Cardiac muscle cell (in vitro differentiated cells and primary cell): ENCODE results near the gene AGRN. TPM values are rescaled to one million over a fixed set of nuclear protein-coding genes. Genes with fewer than 3 reads are reported as not detected.
"Not testable (repeated sequence)": the region's sequence is repeated elsewhere in the genome, so short reads cannot be mapped to it uniquely, and the experiment has no call there.

Experiments
- DNase-seq, 2 donors: peaks; one replicate each; pipeline versions ENCODE4 v3.0.0 to v3.0.0-alpha.2; 2010 to 2017; ENCODE audit warnings: low read depth in 1 of 2, low spot score in 1 of 2
- H3K27ac ChIP-seq: fragments of 200-600 bp; sonication (generic); 2 replicates; pipeline ENCODE4 v1.5.1; 2016
- H3K27me3 ChIP-seq: fragments of 200-600 bp; sonication (generic); 2 replicates; pipeline ENCODE4 v1.6.0; 2016; ENCODE audit warnings: control low read depth
- H3K36me3 ChIP-seq: fragments of 200-600 bp; sonication (generic); 2 replicates; pipeline ENCODE4 v1.5.1; 2016; ENCODE audit warnings: control low read depth
- H3K4me1 ChIP-seq: fragments of 200-600 bp; sonication (generic); 2 replicates; pipeline ENCODE4 v1.8.1; 2017; ENCODE audit warnings: low read depth, mild to moderate bottlenecking, mixed run types
- H3K4me3 ChIP-seq: fragments of 200-600 bp; sonication (generic); 2 replicates; pipeline ENCODE4 v1.5.1; 2016; ENCODE audit warnings: mild to moderate bottlenecking
- H3K9me3 ChIP-seq: fragments of 200-600 bp; sonication (generic); 2 replicates; pipeline ENCODE4 v1.5.1; 2017; ENCODE audit warnings: low read depth, mild to moderate bottlenecking, control low read depth
- CTCF ChIP-seq: IDR thresholded peaks from 2 replicates; pipeline ENCODE4 v1.5.1; 2012; ENCODE audit warnings: low read depth, mild to moderate bottlenecking, low read length
- polyA plus RNA-seq: library from polyadenylated mRNA; unstranded; fragments of >200 nt; fragmentation: Nextera tagmentation; extraction: Ambion mirVana; gene quantifications from 2 replicates; pipeline ENCODE4 v1.2.1, GENCODE V29; 2016
- total RNA-seq: library from RNA; depleted of rRNA; stranded (reverse); fragments of >200 nt; gene quantifications from 2 replicates; pipeline ENCODE4 v1.2.3, GENCODE V29; 2016

AGRN gene
- total and polyA plus RNA-seq, 2 experiments from 2014 or later = 23.5 to 154 TPM

- Histone ChIP-seq H3K4me3 (no peak overlapping the region), H3K36me3 (no peaks in the 10 kb centered on the region), H3K27me3 (no peaks in the 10 kb centered on the region), H3K9me3 (no peaks in the 10 kb centered on the region), H3K4me1 (peaks cover 9% of the 10 kb centered on the region), H3K27ac (no peak overlapping the region)
- DNase-seq = no peak
- TF ChIP-seq CTCF = no peak
Observed at GRCh38 chr1:1075148-1075935, 55.4 kb downstream of the AGRN start.

- H3K36me3 ChIP-seq, H3K4me1 ChIP-seq, H3K27ac ChIP-seq, H3K4me3 ChIP-seq, H3K27me3 ChIP-seq, H3K9me3 ChIP-seq, DNase-seq: not testable (repeated sequence)
Observed at GRCh38 chr1:1077396-1077795, 57.5 kb downstream of the AGRN start.

- Histone ChIP-seq H3K4me1 (peaks cover 9% of the 10 kb centered on the region), H3K27me3 (no peaks in the 10 kb centered on the region), H3K9me3 (no peaks in the 10 kb centered on the region), H3K27ac (peak overlapping the region; percentile 67), H3K36me3 (no peaks in the 10 kb centered on the region), H3K4me3 (peak overlapping the region; percentile 13)
- TF ChIP-seq CTCF = no peak
- peak; percentile 73 to 85 for DNase-seq
Observed at GRCh38 chr1:1079408-1080121, 59.6 kb downstream of the AGRN start.

GRCh38 chr1:1080122-1080757 lies 60.3 kb downstream of the AGRN start:
- H3K36me3 ChIP-seq = no peaks in the 10 kb centered on the region
- H3K4me3 ChIP-seq = peak overlapping the region; percentile 13
- DNase-seq = peak; percentile 55 to 79
- H3K27me3 ChIP-seq = no peaks in the 10 kb centered on the region
- TF ChIP-seq CTCF = no peak
- no peaks in the 10 kb centered on the region for H3K9me3 ChIP-seq
- peaks cover 9% of the 10 kb centered on the region for H3K4me1 ChIP-seq
- H3K27ac ChIP-seq = peak overlapping the region; percentile 67

GRCh38 chr1:1080951-1081310 lies 61.0 kb downstream of the AGRN start:
- no peaks in the 10 kb centered on the region for H3K36me3 ChIP-seq
- H3K9me3 ChIP-seq = no peaks in the 10 kb centered on the region
- H3K27ac ChIP-seq = no peak overlapping the region
- peaks cover 9% of the 10 kb centered on the region for H3K4me1 ChIP-seq
- TF ChIP-seq CTCF = no peak
- no peak overlapping the region for H3K4me3 ChIP-seq
- no peaks in the 10 kb centered on the region for H3K27me3 ChIP-seq
- no peak for DNase-seq
